B cell (primary cell): ENCODE measurements around the gene TTC21A. TPM values are rescaled to one million over a fixed set of nuclear protein-coding genes. Genes with fewer than 3 reads are reported as not detected.

Source experiments
- ATAC-seq: fragments of 200-7000 bp; cut with Tn5 transposase; one replicate; pipeline ENCODE4 v1.10.0; 2021; ENCODE audit warnings: low read depth, mild to moderate bottlenecking, moderate number of reproducible peaks, moderate library complexity
- CTCF ChIA-PET: fragments of 350-600 bp; sonication (Branson Sonifier 250); formaldehyde crosslinking; loops from one replicate; lab custom pipeline; 2021; ENCODE audit warnings: antibody characterized with exemption, inconsistent platforms; lab: Charles Lee
- POLR2A ChIA-PET: fragments of 350-600 bp; sonication (Branson Sonifier 250); formaldehyde crosslinking; loops from one replicate; lab custom pipeline; 2021; ENCODE audit warnings: antibody characterized with exemption; lab: Charles Lee
- DNase-seq: peaks from one replicate; pipeline ENCODE4 v3.0.0; 2013
- H2AFZ ChIP-seq: 2 replicates; pipeline ENCODE4 v1.6.1; 2012; ENCODE audit warnings: mild to moderate bottlenecking, low read depth, low read length; ENCODE audit not compliant: insufficient read depth, poor library complexity, severe bottlenecking
- H3K27ac ChIP-seq, 2 donors: 1 replicate in 1 of 2; 2 replicates in 1 of 2; pipeline ENCODE4 v1.5.1; 2012 to 2013; ENCODE audit warnings: low read length in 2 of 2, mild to moderate bottlenecking in 2 of 2, moderate library complexity in 1 of 2
- H3K27me3 ChIP-seq, 4 experiments: fragments of 200-600 bp in 1 of 4; sonication (generic) in 1 of 4; replicated peaks in 1 of 4; 1 replicate in 2 of 4; 2 replicates in 2 of 4; pipeline versions ENCODE4 v1.6.1 to v1.7.0; 2013 to 2016; ENCODE audit warnings: low read length in 3 of 4, mild to moderate bottlenecking in 2 of 4, mixed read lengths in 1 of 4, moderate library complexity in 1 of 4; ENCODE audit not compliant: insufficient read depth in 4 of 4, control insufficient read depth in 3 of 4; ENCODE audit errors: control extremely low read depth in 1 of 4
- H3K36me3 ChIP-seq, 2 experiments: replicated peaks in 1 of 2; 1 replicate in 1 of 2; 2 replicates in 1 of 2; pipeline versions ENCODE4 v1.6.1 to v1.7.1; 2013; ENCODE audit warnings: low read length in 1 of 2; ENCODE audit not compliant: insufficient read depth in 2 of 2, control insufficient read depth in 1 of 2; ENCODE audit errors: control extremely low read depth in 1 of 2, extremely low read depth in 1 of 2
- H3K4me1 ChIP-seq, 2 donors: fragments of 200-600 bp in 1 of 2; sonication (generic) in 1 of 2; 1 replicate in 1 of 2; 2 replicates in 1 of 2; pipeline versions ENCODE4 v1.5.1 to v1.6.1; 2013 to 2017; ENCODE audit warnings: low read length in 2 of 2; ENCODE audit not compliant: control insufficient read depth in 2 of 2, insufficient read depth in 2 of 2
- H3K4me2 ChIP-seq: replicated peaks from 2 replicates; pipeline ENCODE3; 2012; ENCODE audit warnings: mild to moderate bottlenecking, low read depth, low read length; ENCODE audit not compliant: poor library complexity, severe bottlenecking
- H3K4me3 ChIP-seq, 5 experiments: fragments of 200-600 bp in 1 of 5; sonication (generic) in 1 of 5; 1 replicate in 3 of 5; 2 replicates in 2 of 5; pipeline versions ENCODE4 v1.5.1 to v1.7.0; 2011 to 2016; ENCODE audit warnings: low read length in 4 of 5, mild to moderate bottlenecking in 4 of 5, low read depth in 2 of 5, control low read depth in 1 of 5, moderate library complexity in 1 of 5; ENCODE audit not compliant: insufficient read depth in 1 of 5; ENCODE audit errors: control extremely low read depth in 1 of 5, extremely low read depth in 1 of 5
- H3K79me2 ChIP-seq: fragments of 200-600 bp; sonication (generic); one replicate; pipeline ENCODE4 v1.6.0; 2016; ENCODE audit warnings: low read length; ENCODE audit not compliant: control insufficient read depth, insufficient read depth
- H3K9ac ChIP-seq: fragments of 200-600 bp; sonication (generic); 2 replicates; pipeline ENCODE4 v1.6.1; 2017; ENCODE audit warnings: mild to moderate bottlenecking, low read length, moderate library complexity
- H3K9me3 ChIP-seq, 3 donors: one replicate each; pipeline versions ENCODE4 v1.6.1 to v1.7.1; 2013; ENCODE audit warnings: low read length in 2 of 3; ENCODE audit not compliant: control insufficient read depth in 2 of 3, insufficient read depth in 1 of 3; ENCODE audit errors: control extremely low read depth in 1 of 3
- H4K20me1 ChIP-seq: 2 replicates; pipeline ENCODE4 v1.6.0; 2012; ENCODE audit warnings: mild to moderate bottlenecking, low read length; ENCODE audit not compliant: insufficient read depth, control insufficient read depth, poor library complexity, severe bottlenecking
- H3K27ac Mint-ChIP-seq: one replicate; pipeline ENCODE4 v1.8.0; 2021; ENCODE audit warnings: mixed read lengths
- H3K27me3 Mint-ChIP-seq: one replicate; pipeline ENCODE4 v1.8.0; 2021; ENCODE audit warnings: mixed read lengths
- H3K4me1 Mint-ChIP-seq: one replicate; pipeline ENCODE4 v1.8.0; 2021; ENCODE audit warnings: mixed read lengths
- H3K4me3 Mint-ChIP-seq: one replicate; pipeline ENCODE4 v1.8.0; 2021; ENCODE audit warnings: mixed read lengths
- H3K9me3 Mint-ChIP-seq: one replicate; pipeline ENCODE4 v1.8.0; 2022; ENCODE audit warnings: mixed read lengths; ENCODE audit not compliant: insufficient read depth
- EZH2 ChIP-seq: IDR thresholded peaks from 2 replicates; pipeline ENCODE4 v1.6.1; 2012; ENCODE audit warnings: borderline replicate concordance, low read depth, mild to moderate bottlenecking, moderate library complexity, low read length; ENCODE audit not compliant: insufficient read depth, poor library complexity, severe bottlenecking
- WGBS: methylation state at CpG from one replicate; pipeline ENCODE4 v1.1.5; 2013; ENCODE audit warnings: missing lambda C conversion rate; ENCODE audit not compliant: insufficient coverage; 5-methylcytosine and 5-hydroxymethylcytosine counted together
- intact Hi-C: fragments of 100-400 bp; cut with micrococcal nuclease; formaldehyde crosslinking; loops from one replicate; pipeline ENCODE4 v1.10.0; 2022
- polyA plus RNA-seq: library from polyadenylated mRNA; depleted of rRNA; stranded (reverse); fragments of >200 nt; gene quantifications from 2 replicates; pipeline ENCODE4 v1.2.3, GENCODE V29; 2012
- total RNA-seq, 2 donors: library from RNA; stranded (reverse); fragments of 120-200 nt in 1 of 2; gene quantifications; 1 replicate in 1 of 2; 2 replicates in 1 of 2; pipeline versions ENCODE4 v1.2.3 to v1.2.4, GENCODE V29; 2013 to 2022
- TF ChIP-seq, protein P1 (sequence below): fragments of 200-600 bp; IDR thresholded peaks from one replicate; pipeline ENCODE4 v1.8.0; 2022; ENCODE audit warnings: antibody characterized with exemption, mild to moderate bottlenecking

Gene TTC21A
- total and polyA plus RNA-seq, 2 donors (not counting 1 experiment from before 2014, with no cell fraction given): 49.2 to 106 TPM

DNA sequence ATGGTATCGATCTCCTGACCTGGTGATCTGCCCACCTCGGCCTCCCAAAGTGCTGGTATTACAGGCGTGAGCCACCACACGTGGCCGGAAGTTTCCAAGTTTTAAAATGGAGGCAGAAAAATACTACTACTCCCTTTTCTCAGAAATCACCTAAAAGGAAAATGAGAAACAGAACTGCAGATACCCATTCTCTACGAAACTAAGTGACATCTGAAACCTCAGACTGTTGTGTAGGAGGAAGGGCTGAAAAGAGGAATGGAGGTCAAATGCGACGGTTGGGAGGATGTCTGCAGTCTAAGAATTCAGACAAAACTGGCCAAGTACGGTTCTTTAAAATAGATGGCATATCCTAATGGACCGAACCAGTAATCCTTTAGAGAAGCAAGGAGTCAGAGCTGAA lies 31.6 kb upstream of the TTC21A start:
- H3K4me1 ChIP-seq: no peaks in the 10 kb centered on the region
- H3K4me3 Mint-ChIP-seq: no peak overlapping the region
- H3K27me3 ChIP-seq: no peaks in the 10 kb centered on the region
- no peaks in the 10 kb centered on the region for H3K79me2 ChIP-seq
- no peak overlapping the region for H3K27ac ChIP-seq
- no peaks in the 10 kb centered on the region for H3K4me1 Mint-ChIP-seq
- H4K20me1 ChIP-seq: no peaks in the 10 kb centered on the region
- no peaks in the 10 kb centered on the region for H3K9me3 ChIP-seq
- H3K27ac Mint-ChIP-seq: no peak overlapping the region
- H3K4me2 ChIP-seq: no peak overlapping the region
- intact Hi-C loops: no loop called here
- no peak overlapping the region for H2AFZ ChIP-seq
- ATAC-seq (no peak), DNase-seq (no peak)
- H3K27me3 Mint-ChIP-seq: no peaks in the 10 kb centered on the region
- no peaks in the 10 kb centered on the region for H3K9me3 Mint-ChIP-seq
- ChIA-PET CTCF (no interaction called here), POLR2A (no interaction called here)
- no CpG with 5 or more reads among the region's 10 CpGs for WGBS
- peaks cover 3 to 82% of the 10 kb centered on the region in 2 experiments for H3K36me3 ChIP-seq
- no peak overlapping the region for H3K9ac ChIP-seq
- no peak overlapping the region for H3K4me3 ChIP-seq
- TF ChIP-seq, protein P1, sequence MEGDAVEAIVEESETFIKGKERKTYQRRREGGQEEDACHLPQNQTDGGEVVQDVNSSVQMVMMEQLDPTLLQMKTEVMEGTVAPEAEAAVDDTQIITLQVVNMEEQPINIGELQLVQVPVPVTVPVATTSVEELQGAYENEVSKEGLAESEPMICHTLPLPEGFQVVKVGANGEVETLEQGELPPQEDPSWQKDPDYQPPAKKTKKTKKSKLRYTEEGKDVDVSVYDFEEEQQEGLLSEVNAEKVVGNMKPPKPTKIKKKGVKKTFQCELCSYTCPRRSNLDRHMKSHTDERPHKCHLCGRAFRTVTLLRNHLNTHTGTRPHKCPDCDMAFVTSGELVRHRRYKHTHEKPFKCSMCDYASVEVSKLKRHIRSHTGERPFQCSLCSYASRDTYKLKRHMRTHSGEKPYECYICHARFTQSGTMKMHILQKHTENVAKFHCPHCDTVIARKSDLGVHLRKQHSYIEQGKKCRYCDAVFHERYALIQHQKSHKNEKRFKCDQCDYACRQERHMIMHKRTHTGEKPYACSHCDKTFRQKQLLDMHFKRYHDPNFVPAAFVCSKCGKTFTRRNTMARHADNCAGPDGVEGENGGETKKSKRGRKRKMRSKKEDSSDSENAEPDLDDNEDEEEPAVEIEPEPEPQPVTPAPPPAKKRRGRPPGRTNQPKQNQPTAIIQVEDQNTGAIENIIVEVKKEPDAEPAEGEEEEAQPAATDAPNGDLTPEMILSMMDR: no peak
- no peak for TF ChIP-seq EZH2

DNA sequence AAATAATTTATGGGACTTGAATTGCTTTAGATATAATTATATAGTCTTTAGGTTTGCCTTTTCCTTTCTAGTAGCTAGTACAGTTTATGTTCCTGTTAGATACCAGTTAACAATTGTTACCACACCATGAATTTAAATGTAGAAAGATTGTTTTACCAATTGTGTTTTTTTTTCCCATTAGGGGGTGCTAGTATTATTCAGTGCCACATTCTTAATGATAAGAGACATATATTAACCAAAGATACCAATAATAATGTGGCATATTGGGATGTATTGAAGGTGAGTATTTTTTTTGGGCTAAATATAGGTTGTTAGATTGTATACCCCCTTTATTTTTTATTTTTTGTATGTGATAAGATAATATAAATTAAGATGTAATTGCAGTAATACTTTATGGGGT lies 27.9 kb upstream of the TTC21A start:
- Histone ChIP-seq H2AFZ (no peak overlapping the region), H3K27me3 (no peaks in the 10 kb centered on the region), H3K4me3 (no peak overlapping the region), H3K27ac (no peak overlapping the region), H3K36me3 (peaks cover 1 to 66% of the 10 kb centered on the region in 2 experiments), H4K20me1 (no peaks in the 10 kb centered on the region), H3K4me1 (no peaks in the 10 kb centered on the region), H3K4me2 (no peak overlapping the region), H3K9ac (no peak overlapping the region), H3K9me3 (no peaks in the 10 kb centered on the region), H3K79me2 (no peaks in the 10 kb centered on the region)
- POLR2A ChIA-PET: no interaction called here
- DNase-seq: no peak
- intact Hi-C loops: no loop called here
- Mint-ChIP-seq H3K4me1 (peaks cover 1% of the 10 kb centered on the region), H3K9me3 (no peaks in the 10 kb centered on the region), H3K27me3 (no peaks in the 10 kb centered on the region), H3K27ac (no peak overlapping the region), H3K4me3 (no peak overlapping the region)
- TF ChIP-seq, protein P1: no peak
- TF ChIP-seq EZH2: no peak
- ATAC-seq: no peak
- CTCF ChIA-PET: interaction anchor here (1.0 to 1.9 kb wide), 2 partner anchors 209 to 213 kb away, joined by 4 to 5 read pairs; no protein-coding TSS in a partner anchor
